GM18519 (cell line): ENCODE data around the gene GNAQ.

Experiments used
- ATAC-seq: cut with Tn5 transposase; IDR thresholded peaks from one replicate; pipeline ENCODE4 v1.9.1; 2021; ENCODE audit warnings: mild to moderate bottlenecking, moderate library complexity; ENCODE audit not compliant: unreplicated experiment, low FRiP score

The GNAQ gene

DNA sequence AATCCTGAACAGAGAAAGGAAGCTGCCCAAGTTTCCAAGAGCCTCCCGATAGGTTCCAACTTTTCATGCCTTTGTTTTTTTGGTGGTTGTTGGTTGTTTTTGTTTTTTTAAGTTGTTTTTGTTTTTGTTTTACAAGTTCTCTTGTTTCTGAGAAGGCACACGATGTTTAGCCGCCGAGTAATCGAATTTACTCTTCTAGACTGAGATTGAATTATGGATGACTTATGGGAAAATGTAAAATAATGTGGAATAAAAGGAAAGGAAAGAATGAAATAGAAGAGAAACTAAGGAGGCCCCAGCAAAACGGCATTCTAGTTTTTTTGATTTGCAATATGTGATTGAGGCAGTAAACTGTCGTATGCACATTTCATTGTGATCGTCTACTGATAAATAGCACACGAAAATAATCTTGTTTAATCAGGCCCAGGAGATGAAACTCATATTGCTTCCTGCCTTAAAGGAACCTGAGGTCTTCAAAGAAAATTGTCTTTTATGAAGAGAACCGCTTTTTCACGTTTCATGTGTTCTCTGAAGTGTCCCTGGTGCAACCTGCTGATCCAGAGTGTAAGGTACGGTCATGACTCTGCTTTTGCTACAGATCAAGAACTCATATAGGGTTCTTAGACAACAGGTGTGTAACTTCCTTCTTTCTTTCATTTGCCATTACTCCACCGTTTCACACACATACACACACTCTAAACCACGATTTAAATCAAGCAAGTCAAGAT lies 1.3 kb upstream of the GNAQ start:
- no peak for ATAC-seq

DNA sequence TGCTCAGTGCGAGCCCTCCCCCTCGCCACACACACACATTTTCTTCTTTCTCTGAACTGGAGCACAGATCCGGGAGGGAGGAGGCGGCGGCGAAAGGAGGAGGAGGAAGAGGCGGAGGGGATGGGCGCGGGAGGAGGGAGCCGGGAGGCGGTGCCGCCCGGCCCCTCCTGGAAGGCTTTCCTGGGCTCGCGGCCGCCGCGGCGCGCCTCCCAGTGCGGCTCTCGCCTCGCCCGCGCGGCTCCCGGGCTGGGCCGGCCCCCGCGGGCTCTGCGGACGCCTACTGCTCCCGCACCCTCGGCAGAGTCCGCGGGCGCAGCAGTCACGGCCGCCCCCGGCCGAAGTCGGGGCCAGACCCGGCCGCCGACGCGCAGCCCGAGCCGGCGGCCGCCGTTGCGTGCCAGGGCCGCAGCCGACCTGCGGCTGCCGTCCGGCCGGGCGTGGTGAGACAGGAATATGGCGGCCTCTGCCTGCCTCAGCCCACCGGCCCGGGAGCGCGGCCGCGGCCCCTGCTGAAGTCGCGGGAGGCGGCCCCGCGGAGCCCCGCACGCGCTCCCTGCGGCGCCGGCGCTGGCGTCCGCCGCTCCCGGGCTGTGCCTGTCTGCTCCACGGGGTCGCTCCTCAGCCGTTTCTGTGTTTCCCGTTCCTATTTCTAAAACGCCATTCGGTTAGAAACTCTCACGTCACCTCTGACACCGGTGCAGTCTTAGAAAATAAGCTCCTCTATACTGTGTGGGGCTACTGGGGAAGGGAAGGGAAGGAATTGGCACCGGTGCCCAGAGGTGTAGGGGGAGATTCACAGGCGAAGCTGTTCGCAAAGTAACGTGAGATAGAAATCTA lies 500 bp upstream of the GNAQ start:
- no peak for ATAC-seq

DNA sequence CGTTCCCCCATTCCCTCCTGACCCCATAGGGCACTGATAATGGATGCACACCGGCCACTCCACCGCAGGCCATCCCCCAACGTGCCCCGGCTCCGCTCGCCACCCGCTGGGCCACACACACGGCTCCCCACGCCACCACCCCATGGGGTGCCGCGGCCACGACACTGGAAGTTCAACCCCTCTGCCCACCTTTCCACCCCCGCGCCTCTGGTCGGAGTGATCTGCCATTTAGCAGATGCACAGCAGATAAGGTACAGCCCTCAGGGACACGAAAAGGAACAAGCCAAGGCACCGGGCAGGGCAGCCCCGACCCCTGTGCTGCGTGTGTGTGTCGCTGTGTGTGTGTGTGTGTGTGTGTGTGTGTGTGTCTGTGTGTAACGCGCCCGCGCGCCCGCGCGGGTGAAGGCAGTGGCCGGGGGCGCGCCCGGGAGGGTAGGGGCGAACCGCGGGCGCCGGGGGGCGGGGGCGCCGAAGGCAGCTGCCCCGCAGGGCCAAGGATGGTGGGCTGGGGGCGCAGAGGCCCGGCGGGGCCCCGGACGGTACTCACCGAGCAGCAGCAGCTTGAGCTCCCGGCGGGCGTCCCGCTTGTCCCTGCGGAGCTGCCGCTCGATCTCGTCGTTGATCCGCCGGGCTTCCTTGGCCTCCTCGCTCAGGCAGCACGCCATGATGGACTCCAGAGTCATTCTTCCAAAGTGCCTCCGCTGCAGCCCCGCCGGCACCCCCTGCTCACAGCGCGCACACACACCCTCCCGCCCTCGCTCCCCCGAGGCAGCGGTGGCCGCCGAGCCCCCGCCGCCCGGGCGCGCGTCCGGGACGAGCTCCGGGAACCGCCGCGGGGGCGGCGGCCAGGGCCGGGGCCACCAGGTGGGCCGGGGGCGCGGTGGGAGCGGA lies 813 bp downstream of the GNAQ start:
- ATAC-seq, result no peak

DNA sequence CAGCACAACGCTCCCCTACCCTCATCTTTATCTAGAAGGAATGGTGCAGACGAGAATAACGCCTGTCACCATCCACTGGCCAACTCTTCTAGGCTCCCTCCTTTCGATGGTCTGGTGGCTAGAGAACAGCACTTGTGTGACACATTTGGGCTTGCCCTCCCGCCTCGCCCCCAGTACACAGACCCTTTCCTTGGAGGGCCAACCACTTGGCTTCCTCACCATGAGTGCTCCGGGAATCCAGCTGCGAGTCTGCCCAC lies 1.4 kb downstream of the GNAQ start:
- no peak for ATAC-seq

DNA sequence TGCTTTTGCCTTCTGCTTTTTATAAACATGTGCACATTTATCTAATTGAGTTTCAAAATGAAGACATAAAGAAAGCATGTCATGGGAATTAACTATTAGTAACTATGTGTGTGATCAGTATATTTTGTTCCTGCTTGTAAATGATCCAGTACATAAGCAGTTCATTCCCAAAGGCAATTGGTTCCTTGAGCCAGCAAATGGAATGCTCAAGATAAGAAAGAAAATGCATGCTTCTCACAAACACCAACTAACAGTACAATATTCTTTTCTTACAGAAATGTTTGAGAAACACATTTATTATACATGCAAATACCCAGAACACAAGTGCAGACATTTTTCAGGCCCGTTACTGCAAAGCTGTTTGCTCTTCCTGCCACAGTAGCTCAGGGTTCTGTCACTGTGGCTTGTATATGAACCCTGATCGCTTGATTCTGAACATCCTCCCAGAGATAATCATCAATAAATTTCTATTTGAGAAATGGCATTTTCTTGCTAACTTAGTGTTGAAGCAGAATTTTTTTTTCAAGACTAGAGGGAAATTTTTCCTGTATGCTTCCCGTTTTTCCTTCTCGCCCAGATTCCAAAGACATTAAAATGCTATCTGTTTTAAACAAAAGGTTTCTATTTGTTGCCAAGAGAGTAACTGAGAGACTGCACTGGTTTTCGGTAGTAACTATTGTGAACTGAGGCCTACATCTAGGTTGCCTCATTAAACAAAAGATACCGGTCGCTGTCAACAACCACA lies 1.9 kb downstream of the GNAQ start:
- ATAC-seq, result no peak

DNA sequence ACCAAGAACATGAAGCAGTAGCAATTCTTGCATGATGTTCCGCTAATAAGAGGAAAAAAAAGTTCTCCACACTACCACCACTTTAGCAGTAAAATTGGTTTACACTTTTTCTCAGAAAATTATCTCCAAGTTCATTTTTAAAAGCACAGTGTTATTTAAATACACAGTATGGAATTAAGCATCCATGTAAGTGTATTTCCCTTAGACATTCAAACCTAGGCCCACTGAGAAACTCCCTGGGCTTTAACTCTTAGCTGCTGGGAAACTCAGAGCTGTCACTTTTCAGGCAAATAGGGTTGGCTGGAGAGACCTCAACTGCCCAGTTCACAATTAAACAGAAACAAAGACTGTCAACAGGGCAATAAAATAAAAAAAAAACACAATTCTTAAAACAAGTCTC lies 2.7 kb downstream of the GNAQ start:
- no peak for ATAC-seq

DNA sequence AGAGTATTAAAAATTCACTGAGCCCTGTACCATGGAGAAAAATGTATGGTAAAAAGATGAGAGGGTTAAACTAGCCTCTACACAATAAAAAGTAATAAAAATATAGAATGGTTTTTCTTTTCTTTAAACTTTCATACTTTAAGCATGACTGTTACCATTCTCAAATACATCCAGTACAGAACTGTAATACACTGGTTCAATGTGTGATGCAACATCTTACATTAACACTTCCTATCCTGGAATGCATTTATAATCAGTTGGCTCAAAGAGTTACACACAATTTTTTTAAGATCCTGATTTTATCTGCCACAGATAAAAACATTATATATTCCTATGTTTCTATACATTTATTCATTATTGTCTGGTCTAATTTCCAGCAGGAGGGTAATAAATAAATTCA lies 4.7 kb downstream of the GNAQ start:
- ATAC-seq, result no peak

DNA sequence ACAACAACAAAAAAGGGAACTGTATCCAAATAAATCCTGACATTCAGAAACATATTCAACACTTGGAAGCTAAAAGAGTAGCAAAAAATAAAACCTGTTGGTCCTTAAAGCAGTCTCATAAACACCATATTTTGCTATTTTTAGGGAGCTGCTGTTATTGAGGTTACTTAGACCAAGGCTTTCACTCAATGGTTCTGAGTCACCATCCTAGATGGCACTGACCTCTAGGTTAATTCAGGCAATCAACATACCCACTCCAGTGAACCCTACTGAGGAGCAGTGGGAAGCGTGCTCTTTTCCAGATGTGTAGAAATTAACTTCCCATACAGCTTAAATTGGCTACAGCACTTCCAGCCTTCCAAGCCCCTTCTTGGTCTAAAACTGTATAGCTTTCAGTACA lies 5.2 kb downstream of the GNAQ start:
- ATAC-seq, result no peak

DNA sequence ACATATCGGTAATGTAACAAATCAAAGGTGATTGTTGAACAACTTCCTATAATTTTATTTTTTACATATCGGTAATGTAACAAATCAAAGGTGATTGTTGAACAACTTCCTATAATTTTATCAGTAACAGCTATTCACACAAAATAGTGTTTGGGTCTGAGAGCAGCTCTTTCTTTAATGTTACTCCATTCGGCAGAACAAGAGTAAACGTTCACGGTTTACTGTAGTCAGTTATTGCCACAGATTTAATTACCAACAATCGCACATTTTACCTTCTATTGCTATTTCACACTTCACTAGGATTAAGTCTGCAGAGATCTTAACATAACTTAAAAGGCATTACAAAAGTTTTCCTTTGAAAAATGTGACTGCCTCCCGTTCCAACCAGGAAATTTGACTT lies 6.4 kb downstream of the GNAQ start:
- no peak for ATAC-seq

DNA sequence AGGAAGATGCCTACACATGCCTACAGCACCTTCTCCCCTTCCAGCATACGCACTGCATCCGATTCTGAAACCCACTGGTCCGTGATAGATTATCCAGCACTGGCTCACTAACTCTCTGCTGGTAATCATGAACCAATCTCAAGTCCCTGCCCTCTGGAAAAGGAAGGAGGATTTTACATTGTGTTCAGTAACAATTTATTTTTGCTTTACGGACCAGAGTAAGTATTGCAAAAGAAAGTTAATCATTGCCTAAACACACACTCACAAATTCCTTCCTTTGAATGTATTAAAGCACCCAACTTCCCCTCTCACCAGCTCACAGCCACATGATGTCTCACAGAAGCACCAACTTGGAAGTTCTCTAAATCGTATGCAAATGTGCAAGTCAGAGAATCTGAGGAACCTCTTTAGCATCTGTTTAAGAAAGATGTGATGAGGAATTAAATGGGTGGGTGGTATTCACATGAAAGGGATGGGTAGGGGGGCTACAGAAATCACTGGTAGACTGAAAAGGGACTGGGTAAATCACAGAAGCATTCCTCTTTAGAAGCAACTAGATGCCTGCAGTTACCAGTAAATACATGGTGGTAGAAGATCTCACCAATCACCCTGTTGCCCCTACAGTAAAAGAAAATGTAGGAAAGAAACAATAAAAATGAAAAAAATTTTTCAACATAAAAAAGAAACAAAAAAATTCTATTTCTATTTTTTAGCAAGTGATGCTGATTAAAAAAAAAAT lies 8.4 kb downstream of the GNAQ start:
- ATAC-seq, result no peak

DNA sequence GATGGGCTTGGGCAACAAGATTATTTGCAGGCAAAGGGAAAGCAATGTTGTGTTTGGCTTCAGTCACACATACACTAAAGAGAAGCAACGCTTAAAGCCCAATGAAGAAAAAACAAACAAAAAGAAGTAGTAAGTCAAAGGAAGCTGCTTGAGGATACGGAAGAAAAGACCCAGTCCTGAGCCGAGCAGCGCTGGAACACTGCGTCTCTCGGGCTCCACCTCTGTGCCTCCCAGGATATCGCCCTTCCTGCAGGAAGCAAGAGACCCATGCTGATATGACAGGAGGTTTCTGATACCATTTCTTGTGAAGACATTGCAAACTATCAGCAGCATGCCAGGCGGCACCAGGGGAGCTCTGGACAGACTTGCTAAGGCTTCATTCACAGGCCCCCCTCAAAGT lies 9.9 kb downstream of the GNAQ start:
- ATAC-seq, result no peak

DNA sequence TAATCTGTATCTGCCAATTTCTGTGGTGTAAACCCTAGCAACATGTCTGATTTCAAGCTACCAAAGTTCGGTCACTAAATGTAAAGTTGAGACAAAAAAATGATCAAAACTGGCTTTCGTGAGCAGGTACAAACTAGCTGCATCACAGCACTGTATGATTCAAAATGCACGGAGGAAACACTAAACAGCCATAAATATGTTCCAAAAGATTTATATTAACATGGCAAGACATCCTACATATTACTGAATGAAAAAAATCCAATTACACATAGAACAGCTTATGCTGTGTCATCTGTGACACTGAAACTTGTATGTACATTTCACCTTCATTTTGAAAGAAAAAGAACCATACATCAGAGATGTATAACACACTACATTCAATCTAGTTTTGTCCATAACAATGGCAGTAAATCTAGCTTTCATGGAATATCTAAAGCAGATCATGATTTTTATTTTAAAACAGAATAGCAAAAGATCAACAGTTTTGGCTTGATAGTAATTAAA lies 14.4 kb downstream of the GNAQ start:
- no peak for ATAC-seq

DNA sequence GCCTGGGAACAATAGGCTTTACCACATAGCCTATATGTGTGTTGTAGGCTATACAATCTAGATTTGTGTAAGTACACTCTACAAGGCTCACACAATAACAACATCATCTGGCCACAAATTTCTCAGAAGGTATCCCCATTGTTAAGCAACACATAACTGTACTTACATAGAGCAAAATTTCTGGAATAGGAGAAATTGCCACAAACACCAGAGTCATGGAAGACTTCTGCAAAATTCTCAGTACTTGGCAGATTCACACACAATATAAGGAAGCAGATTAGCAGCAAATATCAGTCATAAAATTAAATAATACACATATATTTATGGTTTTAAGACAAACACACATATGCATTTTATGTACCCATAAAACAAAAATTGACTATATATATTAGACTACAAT lies 16.4 kb downstream of the GNAQ start:
- ATAC-seq, result no peak

DNA sequence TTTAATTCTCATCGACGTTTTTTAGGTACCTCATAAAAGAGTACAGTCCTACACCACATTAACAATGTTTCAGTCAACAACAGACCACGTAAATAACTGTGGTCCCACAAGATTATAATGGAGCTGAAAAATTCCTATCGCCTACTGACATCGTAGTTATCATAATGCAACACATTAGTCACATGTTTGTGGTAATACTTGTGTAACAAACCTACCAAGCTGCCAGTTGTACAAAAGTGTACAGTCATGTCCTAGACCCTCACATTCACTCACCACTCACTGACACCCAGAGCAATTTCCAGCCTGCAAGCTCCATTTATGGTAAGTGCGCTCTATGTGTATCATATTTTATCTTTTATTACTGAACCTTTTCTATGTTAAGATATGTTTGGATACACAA lies 16.8 kb downstream of the GNAQ start:
- no peak for ATAC-seq

DNA sequence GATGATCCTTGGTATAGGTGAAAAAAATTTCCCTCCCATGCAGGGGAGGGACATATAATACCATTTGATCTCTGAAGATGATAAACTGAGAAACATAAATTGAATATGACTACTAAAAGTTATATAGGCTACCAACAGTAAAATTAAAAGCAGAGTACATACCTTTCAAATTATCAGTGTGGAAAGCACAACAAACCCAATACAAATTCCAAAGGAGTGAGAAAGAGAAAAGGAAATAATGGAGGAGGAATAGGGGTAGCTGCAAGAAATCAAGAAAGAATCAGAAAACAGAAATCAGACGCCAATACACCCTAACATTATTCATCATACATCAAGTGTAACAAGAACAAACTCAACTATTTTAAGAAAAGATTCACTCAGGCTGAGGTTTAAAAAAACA lies 17.7 kb downstream of the GNAQ start:
- no peak for ATAC-seq

DNA sequence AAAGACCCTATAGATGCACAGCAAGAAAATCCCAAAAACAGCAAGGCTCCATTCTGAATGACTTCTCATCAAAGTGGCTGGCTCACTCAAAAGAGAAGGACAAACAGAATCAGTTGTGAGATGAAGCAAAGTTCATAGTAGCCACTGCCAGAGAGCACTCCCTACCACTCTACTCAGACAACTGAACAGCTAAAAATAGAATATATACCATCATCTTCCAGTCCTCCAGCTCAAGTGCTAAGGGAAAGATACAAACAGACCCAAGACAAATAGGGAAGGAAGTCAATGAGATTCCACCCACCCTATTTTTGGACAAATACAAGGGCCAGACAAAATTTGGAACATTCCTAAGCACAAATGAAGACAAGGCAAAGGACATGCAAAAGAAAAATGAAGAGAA lies 20.6 kb downstream of the GNAQ start:
- no peak for ATAC-seq

DNA sequence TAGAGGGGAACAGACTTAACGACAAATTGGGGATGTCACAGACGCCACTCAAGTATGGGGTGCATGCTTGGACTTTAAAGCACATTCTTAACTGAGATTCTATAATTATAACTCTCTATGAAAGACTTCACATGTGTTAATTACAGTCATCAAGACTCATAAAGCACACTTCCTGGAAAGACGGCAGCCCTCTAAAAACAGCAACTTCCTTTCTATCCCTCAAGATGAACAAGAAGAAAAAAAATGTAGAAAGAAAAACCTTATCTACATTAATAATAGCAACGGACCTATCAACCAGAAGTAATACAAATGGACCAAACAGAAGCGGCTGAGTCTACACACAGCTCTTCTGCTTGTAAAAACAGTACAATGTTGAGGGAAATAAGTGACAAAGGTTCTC lies 21.2 kb downstream of the GNAQ start:
- no peak for ATAC-seq

DNA sequence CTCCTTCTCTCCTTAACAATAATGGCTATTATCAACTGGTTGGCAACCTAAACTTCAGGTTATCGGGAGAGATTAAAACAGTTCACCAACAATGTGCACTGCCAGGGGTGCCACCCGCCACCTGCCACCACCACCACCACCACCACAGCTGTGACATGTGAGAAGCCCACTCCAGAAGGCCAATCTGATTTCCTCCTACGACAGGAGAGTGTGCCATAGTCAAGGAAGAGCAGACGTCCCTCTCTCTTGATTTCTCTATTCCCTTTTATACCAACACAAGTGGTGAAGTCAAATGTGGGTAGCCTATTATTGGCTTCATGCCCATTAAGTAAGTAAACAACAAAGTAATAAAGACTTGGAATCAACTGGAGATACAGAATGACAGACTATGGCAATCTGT lies 22.4 kb downstream of the GNAQ start:
- ATAC-seq, result no peak

DNA sequence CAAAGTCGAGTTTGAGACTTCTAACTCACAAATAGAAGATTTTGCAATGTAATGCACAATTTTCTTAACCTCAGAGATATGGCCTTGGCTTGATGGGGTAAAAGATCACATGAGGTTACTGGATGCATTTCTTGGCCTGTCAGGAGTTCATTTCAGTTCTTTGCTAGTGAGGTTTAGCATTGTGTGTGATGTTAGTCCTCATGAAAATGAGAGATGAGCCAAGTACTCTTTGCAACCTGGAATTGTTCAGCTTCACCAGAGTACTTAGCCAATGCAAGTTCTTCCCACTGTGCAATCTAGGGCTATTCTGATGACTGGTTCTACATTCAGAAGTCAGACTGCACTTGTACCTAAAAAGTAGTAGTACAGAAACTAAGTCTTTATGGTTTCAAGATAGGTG lies 24.9 kb downstream of the GNAQ start:
- no peak for ATAC-seq
